ENCODE measurements around the gene CD300A. TPM values are rescaled to one million over a fixed set of nuclear protein-coding genes. Genes with fewer than 3 reads are reported as not detected.

CD300A gene
- total and polyA plus RNA-seq, 2 donors (not counting 1 experiment from before 2014, with no cell fraction given), result not detected

DNA sequence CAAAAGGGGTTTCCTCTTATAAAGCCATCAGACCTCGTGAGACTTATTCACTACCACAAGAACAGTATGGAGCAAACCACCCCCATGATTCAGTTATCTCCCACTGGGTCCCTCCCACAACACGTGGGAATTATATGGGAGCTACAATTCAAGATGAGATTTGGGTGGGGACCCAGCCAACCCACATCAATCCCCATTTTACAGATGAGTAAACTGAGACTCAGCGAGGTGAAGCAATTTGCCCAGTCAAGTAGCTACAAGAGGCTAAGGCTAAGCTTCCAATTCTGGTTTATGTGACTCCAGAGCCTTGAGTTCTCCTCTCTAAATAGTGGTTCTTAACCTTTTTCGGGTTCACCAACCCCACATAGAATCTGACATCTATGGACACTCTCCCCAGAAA, 8.8 kb downstream of the CD300A start:
- Histone ChIP-seq H3K4me3 (replicated peaks in 1 of 4; ENCODE audit: control extremely low read depth in 1 of 4, insufficient read depth in 1 of 4, low read depth in 3 of 4, low read length in 4 of 4) (no peak overlapping the region), H3K79me2 (ENCODE audit: control insufficient read depth, insufficient read depth, low read length) (no peaks in the 10 kb centered on the region), H3K36me3 (ENCODE audit: control insufficient read depth, insufficient read depth, low read length) (no peaks in the 10 kb centered on the region), H3K9me3 (ENCODE audit: control insufficient read depth, insufficient read depth, low read depth, low read length) (no peaks in the 10 kb centered on the region), H3K4me1 (ENCODE audit: control insufficient read depth, extremely low read depth, insufficient read depth, low read length) (no peaks in the 10 kb centered on the region), H3K27me3 (ENCODE audit: control insufficient read depth, insufficient read depth, low read length) (no peaks in the 10 kb centered on the region), H2AFZ (ENCODE audit: low read length) (no peak overlapping the region), H4K20me1 (ENCODE audit: control insufficient read depth, extremely low read depth, insufficient read depth, low read length) (no peaks in the 10 kb centered on the region), H3K4me2 (ENCODE audit: extremely low read depth, insufficient read depth, low read length) (no peak overlapping the region), H3K9ac (ENCODE audit: insufficient read depth, low read length) (no peak overlapping the region), H3K27ac (ENCODE audit: insufficient read depth, low read length) (no peak overlapping the region)
- no peak for DNase-seq (ENCODE audit: low read depth in 2 of 2)
- no peak for TF ChIP-seq EZH2 (IDR thresholded peaks at IDR 0.05; ENCODE audit: low read length, missing control alignments)
- TF ChIP-seq, protein P1, sequence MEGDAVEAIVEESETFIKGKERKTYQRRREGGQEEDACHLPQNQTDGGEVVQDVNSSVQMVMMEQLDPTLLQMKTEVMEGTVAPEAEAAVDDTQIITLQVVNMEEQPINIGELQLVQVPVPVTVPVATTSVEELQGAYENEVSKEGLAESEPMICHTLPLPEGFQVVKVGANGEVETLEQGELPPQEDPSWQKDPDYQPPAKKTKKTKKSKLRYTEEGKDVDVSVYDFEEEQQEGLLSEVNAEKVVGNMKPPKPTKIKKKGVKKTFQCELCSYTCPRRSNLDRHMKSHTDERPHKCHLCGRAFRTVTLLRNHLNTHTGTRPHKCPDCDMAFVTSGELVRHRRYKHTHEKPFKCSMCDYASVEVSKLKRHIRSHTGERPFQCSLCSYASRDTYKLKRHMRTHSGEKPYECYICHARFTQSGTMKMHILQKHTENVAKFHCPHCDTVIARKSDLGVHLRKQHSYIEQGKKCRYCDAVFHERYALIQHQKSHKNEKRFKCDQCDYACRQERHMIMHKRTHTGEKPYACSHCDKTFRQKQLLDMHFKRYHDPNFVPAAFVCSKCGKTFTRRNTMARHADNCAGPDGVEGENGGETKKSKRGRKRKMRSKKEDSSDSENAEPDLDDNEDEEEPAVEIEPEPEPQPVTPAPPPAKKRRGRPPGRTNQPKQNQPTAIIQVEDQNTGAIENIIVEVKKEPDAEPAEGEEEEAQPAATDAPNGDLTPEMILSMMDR (conservative IDR thresholded peaks at IDR 0.05 in 1 of 2, IDR thresholded peaks at IDR 0.05 in 1 of 2; ENCODE audit: low read depth in 1 of 2, low read length in 2 of 2), result no peak

DNA sequence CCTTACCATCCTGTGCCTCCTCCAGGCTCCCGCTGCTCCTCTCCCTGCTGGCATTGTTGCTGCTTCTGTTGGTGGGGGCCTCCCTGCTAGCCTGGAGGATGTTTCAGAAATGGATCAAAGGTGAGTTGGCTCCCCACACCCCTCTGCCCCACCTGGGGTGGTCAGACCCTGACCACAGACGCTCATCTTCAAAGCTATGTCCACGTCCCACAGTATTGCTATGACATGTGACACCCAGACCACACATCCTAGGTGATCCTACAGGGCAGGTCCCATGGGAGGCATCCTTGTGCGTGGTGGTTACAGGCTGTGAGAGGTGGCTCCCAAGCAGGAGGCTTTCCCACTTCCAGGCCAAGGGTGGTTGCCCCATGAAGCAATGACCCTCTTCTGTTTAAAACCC, 11.0 kb downstream of the CD300A start:
- no peak overlapping the region for H2AFZ ChIP-seq (ENCODE audit: low read length)
- no peak overlapping the region for H3K4me2 ChIP-seq (ENCODE audit: extremely low read depth, insufficient read depth, low read length)
- no peak overlapping the region for H3K27ac ChIP-seq (ENCODE audit: insufficient read depth, low read length)
- no peaks in the 10 kb centered on the region for H4K20me1 ChIP-seq (ENCODE audit: control insufficient read depth, extremely low read depth, insufficient read depth, low read length)
- H3K27me3 ChIP-seq (ENCODE audit: control insufficient read depth, insufficient read depth, low read length), result no peaks in the 10 kb centered on the region
- H3K4me3 ChIP-seq (replicated peaks in 1 of 4; ENCODE audit: control extremely low read depth in 1 of 4, insufficient read depth in 1 of 4, low read depth in 3 of 4, low read length in 4 of 4), result no peak overlapping the region
- H3K9me3 ChIP-seq (ENCODE audit: control insufficient read depth, insufficient read depth, low read depth, low read length), result no peaks in the 10 kb centered on the region
- no peaks in the 10 kb centered on the region for H3K36me3 ChIP-seq (ENCODE audit: control insufficient read depth, insufficient read depth, low read length)
- no peak for DNase-seq (ENCODE audit: low read depth in 2 of 2)
- no peak for TF ChIP-seq EZH2 (IDR thresholded peaks at IDR 0.05; ENCODE audit: low read length, missing control alignments)
- TF ChIP-seq, protein P1 (conservative IDR thresholded peaks at IDR 0.05 in 1 of 2, IDR thresholded peaks at IDR 0.05 in 1 of 2; ENCODE audit: low read depth in 1 of 2, low read length in 2 of 2), result no peak
- H3K4me1 ChIP-seq (ENCODE audit: control insufficient read depth, extremely low read depth, insufficient read depth, low read length), result no peaks in the 10 kb centered on the region
- no peaks in the 10 kb centered on the region for H3K79me2 ChIP-seq (ENCODE audit: control insufficient read depth, insufficient read depth, low read length)
- H3K9ac ChIP-seq (ENCODE audit: insufficient read depth, low read length), result no peak overlapping the region

DNA sequence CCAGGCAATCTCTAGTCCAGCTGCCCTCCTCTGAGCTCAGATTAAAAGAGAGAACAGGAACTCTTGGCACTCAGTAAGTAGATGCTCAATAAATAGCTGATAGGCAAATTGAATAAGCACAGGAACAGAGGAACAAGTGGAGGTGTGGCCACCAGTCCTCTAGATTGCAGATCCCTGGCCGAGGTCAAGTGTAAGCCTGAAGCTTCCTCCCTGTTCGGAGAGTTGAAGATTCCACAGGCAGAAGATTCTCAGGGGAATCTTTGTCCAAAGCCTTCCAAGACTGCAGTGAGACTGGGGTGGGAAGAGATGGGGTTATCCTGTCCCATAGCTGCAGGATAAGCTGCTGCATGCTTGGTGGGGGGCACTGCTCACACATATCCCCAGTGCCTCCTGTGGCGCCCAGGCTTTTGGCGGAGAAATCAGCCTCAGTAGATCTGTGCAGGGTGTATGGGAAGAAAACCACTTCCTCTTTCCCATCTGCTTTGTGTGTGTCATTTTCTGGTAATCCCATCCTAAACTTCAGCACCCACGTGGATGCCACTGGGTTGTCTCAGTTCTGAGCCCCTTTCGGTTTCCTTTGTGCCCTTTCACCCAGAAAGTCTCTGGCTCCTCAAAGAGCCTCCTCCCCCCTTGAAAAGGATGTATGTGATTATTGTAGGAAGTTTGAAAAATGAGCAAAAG, 12.1 kb downstream of the CD300A start:
- Histone ChIP-seq H3K9ac (ENCODE audit: insufficient read depth, low read length) (no peak overlapping the region), H3K27ac (ENCODE audit: insufficient read depth, low read length) (no peak overlapping the region), H4K20me1 (ENCODE audit: control insufficient read depth, extremely low read depth, insufficient read depth, low read length) (no peaks in the 10 kb centered on the region), H2AFZ (ENCODE audit: low read length) (no peak overlapping the region), H3K9me3 (ENCODE audit: control insufficient read depth, insufficient read depth, low read depth, low read length) (no peaks in the 10 kb centered on the region), H3K4me3 (replicated peaks in 1 of 4; ENCODE audit: control extremely low read depth in 1 of 4, insufficient read depth in 1 of 4, low read depth in 3 of 4, low read length in 4 of 4) (no peak overlapping the region), H3K4me2 (ENCODE audit: extremely low read depth, insufficient read depth, low read length) (no peak overlapping the region), H3K27me3 (ENCODE audit: control insufficient read depth, insufficient read depth, low read length) (no peaks in the 10 kb centered on the region), H3K36me3 (ENCODE audit: control insufficient read depth, insufficient read depth, low read length) (no peaks in the 10 kb centered on the region), H3K79me2 (ENCODE audit: control insufficient read depth, insufficient read depth, low read length) (no peaks in the 10 kb centered on the region), H3K4me1 (ENCODE audit: control insufficient read depth, extremely low read depth, insufficient read depth, low read length) (no peaks in the 10 kb centered on the region)
- no peak for DNase-seq (ENCODE audit: low read depth in 2 of 2)
- TF ChIP-seq EZH2 (IDR thresholded peaks at IDR 0.05; ENCODE audit: low read length, missing control alignments), result no peak
- TF ChIP-seq, protein P1 (conservative IDR thresholded peaks at IDR 0.05 in 1 of 2, IDR thresholded peaks at IDR 0.05 in 1 of 2; ENCODE audit: low read depth in 1 of 2, low read length in 2 of 2), result no peak
